ENCODE results near the gene SLC17A2. TPM values are rescaled to one million over a fixed set of nuclear protein-coding genes. Genes with fewer than 3 reads are reported as not detected.
A peak's percentile ranks its signal among the peaks of the same experiment; 100 is the strongest.

Gene SLC17A2
- total and polyA plus RNA-seq, 2 of the 13 experiments (the other 11 are each of a cell fraction or from before 2014, with no cell fraction given) = 11.2 to 32.4 TPM

- no peak for TF ChIP-seq EEA1 (CRISPR knock-in tag; IDR thresholded peaks at IDR 0.05; ENCODE audit: borderline replicate concordance)
- TF ChIP-seq GLI4 (CRISPR knock-in tag; IDR thresholded peaks at IDR 0.05; ENCODE audit: borderline replicate concordance) = no peak
- TF ChIP-seq ATRX (CRISPR knock-in tag; IDR thresholded peaks at IDR 0.05; ENCODE audit: borderline replicate concordance) = no peak
- TF ChIP-seq ZC3H4 (CRISPR knock-in tag; IDR thresholded peaks at IDR 0.05; ENCODE audit: borderline replicate concordance) = no peak
- TF ChIP-seq SNAPC4 (CRISPR knock-in tag; IDR thresholded peaks at IDR 0.05) = no peak
- TF ChIP-seq ERF (CRISPR knock-in tag; IDR thresholded peaks at IDR 0.05) = peak; percentile 23; the same call in 1 of the 2 replicates
- TF ChIP-seq ZNF589 (CRISPR knock-in tag; conservative IDR thresholded peaks at IDR 0.05) = no peak
- no peak for TF ChIP-seq FUBP1 (CRISPR knock-in tag; IDR thresholded peaks at IDR 0.05; ENCODE audit: borderline replicate concordance)
- no peak for TF ChIP-seq PAWR (CRISPR knock-in tag; IDR thresholded peaks at IDR 0.05; ENCODE audit: borderline replicate concordance)
- TF ChIP-seq SRSF1 (optimal IDR thresholded peaks at IDR 0.05; ENCODE audit: low read depth, low read length) = no peak
- TF ChIP-seq ZSCAN25 (CRISPR knock-in tag; IDR thresholded peaks at IDR 0.05) = no peak
- TF ChIP-seq NPAS2 (CRISPR knock-in tag; IDR thresholded peaks at IDR 0.05; ENCODE audit: borderline replicate concordance) = no peak
- TF ChIP-seq ZXDC (CRISPR knock-in tag; IDR thresholded peaks at IDR 0.05) = no peak
- no peak for TF ChIP-seq CEBPB (IDR thresholded peaks at IDR 0.05; ENCODE audit: borderline replicate concordance, low read depth, low read length)
- no peak for TF ChIP-seq HOMEZ (CRISPR knock-in tag; IDR thresholded peaks at IDR 0.05; ENCODE audit: low read depth)
- no peak for TF ChIP-seq MEF2D (CRISPR knock-in tag; IDR thresholded peaks at IDR 0.05)
- TF ChIP-seq BORCS8-MEF2B (CRISPR knock-in tag; IDR thresholded peaks at IDR 0.05) = no peak
Measured at GRCh38 chr6:25962149-25963127, 31.9 kb upstream of the SLC17A2 start, which contains the start of gene TRIM38 (continued).
